H9 (cell line): ENCODE measurements around the gene DMXL1. TPM values are rescaled to one million over a fixed set of nuclear protein-coding genes. Genes with fewer than 3 reads are reported as not detected.

Source experiments
- DNase-seq: peaks from one replicate; pipeline ENCODE4 v3.0.0-alpha.2; 2017
- H2AFZ ChIP-seq: one replicate; pipeline ENCODE4 v1.6.1; 2013; ENCODE audit warnings: mild to moderate bottlenecking, low read length, control low read depth, moderate library complexity
- H2AK5ac ChIP-seq: 2 replicates; pipeline ENCODE4 v1.6.1; 2013; ENCODE audit warnings: low read length, control low read depth, mixed read lengths; ENCODE audit not compliant: insufficient read length
- H2BK120ac ChIP-seq: one replicate; pipeline ENCODE4 v1.6.1; 2013; ENCODE audit warnings: low read depth, mild to moderate bottlenecking, low read length, control low read depth, inconsistent platforms; ENCODE audit not compliant: poor library complexity, severe bottlenecking
- H2BK12ac ChIP-seq: 2 replicates; pipeline ENCODE4 v1.6.1; 2013; ENCODE audit warnings: low read length, control low read depth, mixed read lengths, low read depth; ENCODE audit not compliant: insufficient read length
- H2BK15ac ChIP-seq: 2 replicates; pipeline ENCODE4 v1.6.1; 2013; ENCODE audit warnings: low read depth, low read length, control low read depth
- H2BK20ac ChIP-seq: one replicate; pipeline ENCODE4 v1.6.1; 2013; ENCODE audit warnings: low read depth, mild to moderate bottlenecking, low read length, control low read depth, inconsistent platforms; ENCODE audit not compliant: poor library complexity, severe bottlenecking
- H2BK5ac ChIP-seq: 2 replicates; pipeline ENCODE4 v1.6.1; 2013; ENCODE audit warnings: low read length, control low read depth, mixed read lengths; ENCODE audit not compliant: insufficient read length
- H3K14ac ChIP-seq: 2 replicates; pipeline ENCODE4 v1.6.1; 2013; ENCODE audit warnings: low read length, control low read depth; ENCODE audit not compliant: insufficient read depth
- H3K18ac ChIP-seq: 2 replicates; pipeline ENCODE4 v1.6.1; 2013; ENCODE audit warnings: low read depth, mild to moderate bottlenecking, mixed read lengths, low read length, control low read depth; ENCODE audit not compliant: insufficient read length
- H3K23ac ChIP-seq: 2 replicates; pipeline ENCODE4 v1.6.1; 2013; ENCODE audit warnings: low read length, control low read depth, mixed read lengths, low read depth; ENCODE audit not compliant: insufficient read length
- H3K23me2 ChIP-seq: 2 replicates; pipeline ENCODE4 v1.6.1; 2013; ENCODE audit warnings: low read depth, mild to moderate bottlenecking, mixed read lengths, low read length, control low read depth; ENCODE audit not compliant: insufficient read length, poor library complexity, severe bottlenecking
- H3K27ac ChIP-seq: 2 replicates; pipeline ENCODE4 v1.5.1; 2013; ENCODE audit warnings: low read length, control low read depth, mixed read lengths, low read depth; ENCODE audit not compliant: insufficient read length
- H3K27me3 ChIP-seq: 2 replicates; pipeline ENCODE4 v1.6.1; 2013; ENCODE audit warnings: low read length, control low read depth, inconsistent platforms; ENCODE audit not compliant: insufficient read depth
- H3K4ac ChIP-seq: 2 replicates; pipeline ENCODE4 v1.6.1; 2013; ENCODE audit warnings: low read depth, mild to moderate bottlenecking, control low read depth, inconsistent platforms, low read length, moderate library complexity
- H3K4me1 ChIP-seq: 2 replicates; pipeline ENCODE4 v1.6.1; 2013; ENCODE audit warnings: low read length, control low read depth, inconsistent platforms; ENCODE audit not compliant: insufficient read depth
- H3K4me2 ChIP-seq: 2 replicates; pipeline ENCODE4 v1.6.1; 2013; ENCODE audit warnings: low read length, control low read depth, mixed read lengths; ENCODE audit not compliant: insufficient read length, insufficient read depth
- H3K56ac ChIP-seq: 2 replicates; pipeline ENCODE4 v1.6.1; 2013; ENCODE audit warnings: low read depth, mild to moderate bottlenecking, mixed read lengths, low read length, control low read depth; ENCODE audit not compliant: insufficient read length
- H3K79me1 ChIP-seq: 2 replicates; pipeline ENCODE4 v1.6.1; 2013; ENCODE audit warnings: low read depth, mild to moderate bottlenecking, moderate library complexity, low read length, control low read depth, inconsistent platforms; ENCODE audit not compliant: insufficient read depth, poor library complexity, severe bottlenecking
- H3K79me2 ChIP-seq: 2 replicates; pipeline ENCODE4 v1.6.1; 2013; ENCODE audit warnings: low read length, control low read depth, inconsistent platforms; ENCODE audit not compliant: insufficient read depth
- H3K9ac ChIP-seq: 2 replicates; pipeline ENCODE4 v1.6.1; 2013; ENCODE audit warnings: low read length, control low read depth, mixed read lengths; ENCODE audit not compliant: insufficient read length; ENCODE audit errors: extremely low read depth
- H3K9me3 ChIP-seq: one replicate; pipeline ENCODE4 v1.6.1; 2013; ENCODE audit warnings: low read depth, low read length, inconsistent platforms; ENCODE audit not compliant: control insufficient read depth
- H3T11ph ChIP-seq: one replicate; pipeline ENCODE4 v1.6.1; 2013; ENCODE audit warnings: mild to moderate bottlenecking, low read length, control low read depth, inconsistent platforms
- H4K20me1 ChIP-seq: one replicate; pipeline ENCODE4 v1.6.1; 2013; ENCODE audit not compliant: control insufficient read depth, insufficient read length, insufficient read depth
- H4K5ac ChIP-seq: 2 replicates; pipeline ENCODE4 v1.6.1; 2013; ENCODE audit warnings: low read depth, mild to moderate bottlenecking, mixed read lengths, low read length, control low read depth; ENCODE audit not compliant: insufficient read length
- H4K8ac ChIP-seq: replicated peaks from 2 replicates; pipeline ENCODE4 v1.6.1; 2013; ENCODE audit warnings: low read length, control low read depth, mixed read lengths, low read depth; ENCODE audit not compliant: insufficient read length
- H4K91ac ChIP-seq: 2 replicates; pipeline ENCODE4 v1.6.1; 2013; ENCODE audit warnings: low read depth, mild to moderate bottlenecking, moderate library complexity, mixed read lengths, low read length, control low read depth; ENCODE audit not compliant: insufficient read length
- H3K27ac Mint-ChIP-seq, 3 experiments: 2 replicates in 2 of 3; 3 replicates in 1 of 3; pipeline ENCODE4 v1.8.0; 2020 to 2021; ENCODE audit warnings: mixed read lengths in 3 of 3, mild to moderate bottlenecking in 1 of 3, moderate library complexity in 1 of 3
- H3K27me3 Mint-ChIP-seq: 2 replicates; pipeline ENCODE4 v1.8.0; 2021; ENCODE audit warnings: low read depth, mild to moderate bottlenecking, moderate library complexity, mixed read lengths
- H3K36me3 Mint-ChIP-seq, 3 experiments: 2 replicates in 2 of 3; 3 replicates in 1 of 3; pipeline ENCODE4 v1.8.0; 2020 to 2021; ENCODE audit warnings: low read depth in 3 of 3, mixed read lengths in 3 of 3; ENCODE audit not compliant: insufficient read depth in 1 of 3
- H3K4me1 Mint-ChIP-seq, 2 experiments: 2 replicates each; pipeline ENCODE4 v1.8.0; 2020; ENCODE audit warnings: mixed read lengths in 2 of 2
- H3K4me3 Mint-ChIP-seq, 2 experiments: 2 replicates in 1 of 2; 3 replicates in 1 of 2; pipeline ENCODE4 v1.8.0; 2020 to 2021; ENCODE audit warnings: mild to moderate bottlenecking in 2 of 2, mixed read lengths in 2 of 2, moderate library complexity in 1 of 2
- H3K9me3 Mint-ChIP-seq, 2 experiments: 2 replicates in 1 of 2; 3 replicates in 1 of 2; pipeline ENCODE4 v1.8.0; 2020; ENCODE audit warnings: mild to moderate bottlenecking in 2 of 2, mixed read lengths in 2 of 2, moderate library complexity in 1 of 2
- CTCF ChIP-seq: fragments of 200-600 bp; sonication (generic); conservative IDR thresholded peaks from 3 replicates; pipeline ENCODE4 v1.8.0; 2021; ENCODE audit warnings: antibody characterized with exemption, mild to moderate bottlenecking
- WGBS: extraction: QIAGEN DNeasy Blood & Tissue Kit; methylation state at CpG from one replicate; pipeline ENCODE4 v1.1.7; 2013; ENCODE audit warnings: missing lambda C conversion rate, low lambda C conversion rate, mixed read lengths; ENCODE audit not compliant: insufficient read length; ENCODE audit errors: extremely low coverage; 5-methylcytosine and 5-hydroxymethylcytosine counted together
- total RNA-seq: library from RNA; stranded (reverse); gene quantifications from 2 replicates; pipeline ENCODE4 v1.2.1, GENCODE V29; 2021

The DMXL1 gene
- total RNA-seq, 1 experiment from 2014 or later, result 63.5 TPM

DNA sequence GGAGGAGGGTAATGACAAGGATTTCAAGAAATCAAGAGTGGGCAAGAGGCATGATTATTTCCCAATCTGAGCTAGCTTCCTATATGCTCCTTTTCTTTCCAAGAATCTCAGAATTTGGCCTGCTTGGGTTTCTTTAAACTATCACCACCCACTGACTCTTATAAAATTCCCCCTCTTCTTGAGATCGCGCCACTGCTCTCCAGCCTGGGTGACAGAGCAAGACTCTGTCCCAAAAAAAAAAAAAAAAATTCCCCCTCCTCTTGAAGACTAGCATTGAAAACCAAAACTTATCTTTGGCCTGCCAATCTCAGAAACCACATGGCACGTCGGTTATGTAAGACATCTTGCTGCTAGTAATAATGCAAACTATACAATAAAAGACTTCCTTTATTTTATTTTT lies 3.4 kb upstream of the DMXL1 start:
- no peaks in the 10 kb centered on the region for H3K27me3 Mint-ChIP-seq
- H2BK5ac ChIP-seq, result no peak overlapping the region
- peak overlapping the region in 1 of 3 experiments; percentile 34; a peak in 1 of 7 replicates for H3K27ac Mint-ChIP-seq
- no peak overlapping the region for H3K4me3 Mint-ChIP-seq
- whole genome bisulfite sequencing, result no CpG with 5 or more reads among the region's 4 CpGs
- no peak overlapping the region for H2AFZ ChIP-seq
- H3K27ac ChIP-seq, result no peak overlapping the region
- H3K4me1 Mint-ChIP-seq, result peaks cover 5 to 8% of the 10 kb centered on the region in 2 experiments
- no peaks in the 10 kb centered on the region for H3K9me3 ChIP-seq
- H3K4me2 ChIP-seq, result no peak overlapping the region
- H4K20me1 ChIP-seq, result no peaks in the 10 kb centered on the region
- H4K8ac ChIP-seq, result no peak overlapping the region
- DNase-seq, result no peak
- H3K23ac ChIP-seq, result no peak overlapping the region
- no peak overlapping the region for H2BK20ac ChIP-seq
- H3K4ac ChIP-seq, result no peak overlapping the region
- H3K9me3 Mint-ChIP-seq, result peaks cover 0 to 3% of the 10 kb centered on the region in 2 experiments; a peak in 1 of 5 replicates
- no peaks in the 10 kb centered on the region for H3K79me1 ChIP-seq
- no peak overlapping the region for H2BK15ac ChIP-seq
- TF ChIP-seq CTCF, result no peak
- H3K14ac ChIP-seq, result no peak overlapping the region
- no peak overlapping the region for H3T11ph ChIP-seq
- no peak overlapping the region for H2AK5ac ChIP-seq
- no peak overlapping the region for H2BK120ac ChIP-seq
- H3K9ac ChIP-seq, result no peak overlapping the region
- H3K27me3 ChIP-seq, result no peaks in the 10 kb centered on the region
- H3K56ac ChIP-seq, result no peak overlapping the region
- H3K18ac ChIP-seq, result no peak overlapping the region
- no peak overlapping the region for H4K91ac ChIP-seq
- H3K36me3 Mint-ChIP-seq, result peaks cover 0 to 3% (median 0%) of the 10 kb centered on the region in 3 experiments; a peak in 1 of 7 replicates
- no peak overlapping the region for H2BK12ac ChIP-seq
- H3K23me2 ChIP-seq, result peaks cover 4% of the 10 kb centered on the region
- H4K5ac ChIP-seq, result no peak overlapping the region
- no peaks in the 10 kb centered on the region; the same call in 1 of the 2 replicates for H3K79me2 ChIP-seq
- no peaks in the 10 kb centered on the region for H3K4me1 ChIP-seq
